ENCODE data around the gene CRY2. TPM values are rescaled to one million over a fixed set of nuclear protein-coding genes. Genes with fewer than 3 reads are reported as not detected.
"Not testable (repeated sequence)": the region's sequence is repeated elsewhere in the genome, so short reads cannot be mapped to it uniquely, and the experiment has no call there.

CRY2 gene
- total RNA-seq, 1 donor from 2014 or later = 54.2 TPM

- H3K4me1 ChIP-seq = no peaks in the 10 kb centered on the region
- H3K27ac ChIP-seq = no peak overlapping the region
- no peaks in the 10 kb centered on the region for H3K9me3 ChIP-seq
- intact Hi-C loops (cut with DNase I) = no loop called here
- DNase-seq (no peak), ATAC-seq (no peak)
- no peak for TF ChIP-seq CTCF (IDR thresholded peaks at IDR 0.05)
- no peaks in the 10 kb centered on the region for H3K27me3 ChIP-seq
- no peaks in the 10 kb centered on the region for H3K36me3 ChIP-seq
- H3K4me3 ChIP-seq = no peak overlapping the region
Measured at GRCh38 chr11:45828996-45829395, 18.3 kb upstream of the CRY2 start.

- Histone ChIP-seq H3K27ac (no peak overlapping the region), H3K27me3 (no peaks in the 10 kb centered on the region), H3K9me3 (no peaks in the 10 kb centered on the region), H3K4me1 (no peaks in the 10 kb centered on the region), H3K36me3 (no peaks in the 10 kb centered on the region), H3K4me3 (no peak overlapping the region)
- no peak for DNase-seq
- TF ChIP-seq CTCF (IDR thresholded peaks at IDR 0.05) = no peak
- no peak for ATAC-seq
- intact Hi-C loops (cut with DNase I) = no loop called here
Measured at GRCh38 chr11:45830596-45830995, 16.7 kb upstream of the CRY2 start.

- no peaks in the 10 kb centered on the region for H3K36me3 ChIP-seq
- ATAC-seq = no peak
- no peaks in the 10 kb centered on the region for H3K9me3 ChIP-seq
- no peak for DNase-seq
- no peak overlapping the region for H3K4me3 ChIP-seq
- no peak overlapping the region for H3K27ac ChIP-seq
- H3K4me1 ChIP-seq = no peaks in the 10 kb centered on the region
- intact Hi-C loops (cut with DNase I) = no loop called here
- no peak for TF ChIP-seq CTCF (IDR thresholded peaks at IDR 0.05)
- H3K27me3 ChIP-seq = no peaks in the 10 kb centered on the region
Measured at GRCh38 chr11:45832811-45833441, 14.3 kb upstream of the CRY2 start.

GRCh38 chr11:45833761-45834160 is 13.5 kb upstream of the CRY2 start:
- H3K9me3 ChIP-seq = no peaks in the 10 kb centered on the region
- H3K27ac ChIP-seq = no peak overlapping the region
- TF ChIP-seq CTCF (IDR thresholded peaks at IDR 0.05) = no peak
- no peak for DNase-seq
- ATAC-seq = no peak
- no peaks in the 10 kb centered on the region for H3K4me1 ChIP-seq
- no peak overlapping the region for H3K4me3 ChIP-seq
- intact Hi-C loops (cut with DNase I) = no loop called here
- no peaks in the 10 kb centered on the region for H3K27me3 ChIP-seq
- no peaks in the 10 kb centered on the region for H3K36me3 ChIP-seq

- Histone ChIP-seq H3K36me3 (no peaks in the 10 kb centered on the region), H3K27ac (no peak overlapping the region), H3K4me3 (no peak overlapping the region), H3K27me3 (no peaks in the 10 kb centered on the region), H3K4me1 (no peaks in the 10 kb centered on the region), H3K9me3 (no peaks in the 10 kb centered on the region)
- DNase-seq (no peak), ATAC-seq (peak; percentile 78)
- intact Hi-C loops (cut with DNase I) = no loop called here
- TF ChIP-seq CTCF (IDR thresholded peaks at IDR 0.05) = no peak
Measured at GRCh38 chr11:45834298-45834756, 12.9 kb upstream of the CRY2 start.

GRCh38 chr11:45839204-45839603 is 8.1 kb upstream of the CRY2 start:
- no peak for DNase-seq
- Histone ChIP-seq H3K36me3 (no peaks in the 10 kb centered on the region), H3K27me3 (no peaks in the 10 kb centered on the region), H3K27ac (no peak overlapping the region), H3K4me3 (no peak overlapping the region), H3K4me1 (no peaks in the 10 kb centered on the region), H3K9me3 (no peaks in the 10 kb centered on the region)
- intact Hi-C loops (cut with DNase I) = no loop called here
- TF ChIP-seq CTCF (IDR thresholded peaks at IDR 0.05) = no peak
- ATAC-seq = no peak

GRCh38 chr11:45840251-45840650 is 7.0 kb upstream of the CRY2 start:
- H3K4me3 ChIP-seq; H3K36me3 ChIP-seq; H3K4me1 ChIP-seq; intact Hi-C loops (cut with DNase I); DNase-seq; ATAC-seq; H3K27ac ChIP-seq; H3K9me3 ChIP-seq; H3K27me3 ChIP-seq: not testable (repeated sequence)

All from upper lobe of right lung (tissue), 1 donor.